Stimulated activated CD8-positive, alpha-beta memory T cell treated with anti-CD3 and anti-CD28 coated beads, Interleukin-12 subunit alpha, Interleukin-12 subunit beta, amount 100 ng/mL, for 4 hours (primary cell): ENCODE measurements around the gene LETM1.

Source experiments
- DNase-seq: peaks from one replicate; pipeline ENCODE4 v3.0.0-alpha.2; 2020; ENCODE audit warnings: low read depth

LETM1 gene

DNA sequence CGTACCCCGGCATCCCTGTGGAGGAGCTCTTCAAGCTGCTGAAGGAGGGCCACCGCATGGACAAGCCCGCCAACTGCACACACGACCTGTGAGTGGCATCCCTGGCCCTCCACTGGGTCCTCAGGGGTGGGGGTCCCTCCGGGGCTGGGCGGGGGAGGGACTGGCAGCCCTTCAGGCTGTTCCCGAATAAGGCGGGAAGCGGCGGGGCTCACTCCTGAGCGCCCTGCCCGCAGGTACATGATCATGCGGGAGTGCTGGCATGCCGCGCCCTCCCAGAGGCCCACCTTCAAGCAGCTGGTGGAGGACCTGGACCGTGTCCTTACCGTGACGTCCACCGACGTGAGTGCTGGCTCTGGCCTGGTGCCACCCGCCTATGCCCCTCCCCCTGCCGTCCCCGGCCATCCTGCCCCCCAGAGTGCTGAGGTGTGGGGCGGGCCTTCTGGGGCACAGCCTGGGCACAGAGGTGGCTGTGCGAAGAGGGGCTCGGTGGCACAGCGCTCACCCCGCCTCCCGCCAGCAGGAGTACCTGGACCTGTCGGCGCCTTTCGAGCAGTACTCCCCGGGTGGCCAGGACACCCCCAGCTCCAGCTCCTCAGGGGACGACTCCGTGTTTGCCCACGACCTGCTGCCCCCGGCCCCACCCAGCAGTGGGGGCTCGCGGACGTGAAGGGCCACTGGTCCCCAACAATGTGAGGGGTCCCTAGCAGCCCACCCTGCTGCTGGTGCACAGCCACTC is 49.2 kb downstream of the LETM1 start:
- DNase-seq, result no peak

DNA sequence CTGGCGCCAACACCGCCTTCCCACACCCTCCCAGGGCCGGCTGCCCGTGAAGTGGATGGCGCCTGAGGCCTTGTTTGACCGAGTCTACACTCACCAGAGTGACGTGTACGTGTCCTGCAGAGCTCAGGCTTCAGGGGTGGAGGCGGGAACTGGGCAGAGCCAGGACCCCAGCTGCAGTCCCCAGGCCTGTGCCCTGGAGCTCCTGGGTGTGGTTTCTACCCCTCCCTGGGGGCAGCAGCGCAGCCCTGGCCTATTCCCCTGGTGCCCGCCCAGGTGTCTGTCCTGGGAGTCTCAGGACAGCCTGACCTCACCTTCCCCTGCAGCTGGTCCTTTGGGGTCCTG is 49.8 kb downstream of the LETM1 start:
- DNase-seq, result no peak

DNA sequence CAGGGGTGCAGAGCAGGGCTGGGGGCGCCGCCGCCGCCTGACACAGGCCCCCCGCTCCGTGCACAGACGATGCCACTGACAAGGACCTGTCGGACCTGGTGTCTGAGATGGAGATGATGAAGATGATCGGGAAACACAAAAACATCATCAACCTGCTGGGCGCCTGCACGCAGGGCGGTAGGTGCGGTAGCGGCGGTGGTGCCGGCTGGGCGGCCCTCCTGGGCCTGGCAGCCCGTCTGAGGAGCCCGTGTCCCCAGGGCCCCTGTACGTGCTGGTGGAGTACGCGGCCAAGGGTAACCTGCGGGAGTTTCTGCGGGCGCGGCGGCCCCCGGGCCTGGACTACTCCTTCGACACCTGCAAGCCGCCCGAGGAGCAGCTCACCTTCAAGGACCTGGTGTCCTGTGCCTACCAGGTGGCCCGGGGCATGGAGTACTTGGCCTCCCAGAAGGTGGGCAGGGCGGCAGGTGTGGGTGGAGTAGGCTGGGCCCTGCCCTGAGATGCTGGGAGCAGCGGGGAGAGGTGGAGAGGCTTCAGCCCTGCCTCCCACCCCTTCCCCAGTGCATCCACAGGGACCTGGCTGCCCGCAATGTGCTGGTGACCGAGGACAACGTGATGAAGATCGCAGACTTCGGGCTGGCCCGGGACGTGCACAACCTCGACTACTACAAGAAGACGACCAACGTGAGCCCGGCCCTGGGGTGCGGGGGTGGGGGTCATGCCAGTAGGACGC is 50.3 kb downstream of the LETM1 start:
- no peak for DNase-seq

DNA sequence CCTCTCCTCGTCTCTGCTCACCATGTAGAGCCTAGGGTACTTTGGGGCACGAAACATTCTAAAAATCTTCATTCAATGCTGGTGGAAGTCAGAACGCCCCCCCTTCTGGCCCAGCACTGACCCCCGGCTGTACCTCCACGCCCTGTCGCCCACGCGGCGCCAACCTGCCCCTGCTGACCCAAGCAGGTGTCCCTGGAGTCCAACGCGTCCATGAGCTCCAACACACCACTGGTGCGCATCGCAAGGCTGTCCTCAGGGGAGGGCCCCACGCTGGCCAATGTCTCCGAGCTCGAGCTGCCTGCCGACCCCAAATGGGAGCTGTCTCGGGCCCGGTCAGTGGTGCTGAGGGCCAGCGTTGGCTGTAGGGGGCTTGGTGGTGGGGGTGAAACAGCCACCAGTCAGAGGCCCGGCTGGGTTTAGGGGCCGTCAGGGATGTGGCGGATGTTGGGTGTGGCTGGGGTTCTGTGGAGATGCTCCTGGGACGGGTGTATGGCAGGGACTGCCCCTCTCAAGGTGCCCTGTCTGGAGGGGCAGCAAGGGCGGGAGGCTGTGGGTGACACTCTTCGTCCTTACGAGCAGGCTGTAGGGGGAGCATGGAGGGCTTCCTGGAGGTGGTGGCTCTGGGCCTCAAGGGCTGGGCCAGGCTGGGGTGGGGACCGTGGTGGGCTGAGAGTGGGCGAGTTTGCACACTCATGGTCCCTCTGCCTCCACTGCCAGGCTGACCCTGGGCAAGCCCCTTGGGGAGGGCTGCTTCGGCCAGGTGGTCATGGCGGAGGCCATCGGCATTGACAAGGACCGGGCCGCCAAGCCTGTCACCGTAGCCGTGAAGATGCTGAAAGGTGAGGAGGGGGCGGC is 51.1 kb downstream of the LETM1 start:
- no peak for DNase-seq

DNA sequence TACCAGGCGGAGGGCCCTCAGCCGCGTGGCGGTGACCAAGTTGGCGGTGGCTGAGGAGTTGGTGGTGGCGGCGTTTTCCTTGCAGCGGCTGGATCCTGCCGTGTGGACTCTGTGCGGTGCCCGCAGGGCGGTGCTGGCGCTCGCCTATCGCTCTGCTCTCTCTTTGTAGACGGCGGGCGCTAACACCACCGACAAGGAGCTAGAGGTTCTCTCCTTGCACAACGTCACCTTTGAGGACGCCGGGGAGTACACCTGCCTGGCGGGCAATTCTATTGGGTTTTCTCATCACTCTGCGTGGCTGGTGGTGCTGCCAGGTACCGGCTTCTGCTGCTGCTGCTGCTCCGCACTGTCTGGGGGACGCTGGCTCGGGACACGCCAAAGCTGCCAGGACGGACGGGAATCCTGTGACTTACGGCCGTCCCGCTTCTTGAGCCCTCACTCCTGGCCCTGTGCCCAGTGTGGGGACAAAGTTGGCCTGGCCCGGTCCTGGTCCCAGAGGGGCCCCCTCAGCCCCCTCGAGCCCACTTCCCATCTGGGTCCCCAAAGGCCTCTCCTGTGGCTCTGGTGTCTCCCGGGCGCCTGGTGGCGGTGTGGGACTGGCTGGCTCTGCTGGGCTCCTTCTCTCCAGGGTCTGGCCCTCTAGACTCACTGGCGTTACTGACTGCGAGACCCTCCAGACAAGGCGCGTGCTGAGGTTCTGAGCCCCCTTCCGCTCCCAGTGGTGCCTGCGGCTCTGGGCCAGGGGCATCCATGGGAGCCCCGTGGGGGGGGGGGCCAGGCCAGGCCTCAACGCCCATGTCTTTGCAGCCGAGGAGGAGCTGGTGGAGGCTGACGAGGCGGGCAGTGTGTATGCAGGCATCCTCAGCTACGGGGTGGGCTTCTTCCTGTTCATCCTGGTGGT is 52.2 kb downstream of the LETM1 start:
- no peak for DNase-seq

DNA sequence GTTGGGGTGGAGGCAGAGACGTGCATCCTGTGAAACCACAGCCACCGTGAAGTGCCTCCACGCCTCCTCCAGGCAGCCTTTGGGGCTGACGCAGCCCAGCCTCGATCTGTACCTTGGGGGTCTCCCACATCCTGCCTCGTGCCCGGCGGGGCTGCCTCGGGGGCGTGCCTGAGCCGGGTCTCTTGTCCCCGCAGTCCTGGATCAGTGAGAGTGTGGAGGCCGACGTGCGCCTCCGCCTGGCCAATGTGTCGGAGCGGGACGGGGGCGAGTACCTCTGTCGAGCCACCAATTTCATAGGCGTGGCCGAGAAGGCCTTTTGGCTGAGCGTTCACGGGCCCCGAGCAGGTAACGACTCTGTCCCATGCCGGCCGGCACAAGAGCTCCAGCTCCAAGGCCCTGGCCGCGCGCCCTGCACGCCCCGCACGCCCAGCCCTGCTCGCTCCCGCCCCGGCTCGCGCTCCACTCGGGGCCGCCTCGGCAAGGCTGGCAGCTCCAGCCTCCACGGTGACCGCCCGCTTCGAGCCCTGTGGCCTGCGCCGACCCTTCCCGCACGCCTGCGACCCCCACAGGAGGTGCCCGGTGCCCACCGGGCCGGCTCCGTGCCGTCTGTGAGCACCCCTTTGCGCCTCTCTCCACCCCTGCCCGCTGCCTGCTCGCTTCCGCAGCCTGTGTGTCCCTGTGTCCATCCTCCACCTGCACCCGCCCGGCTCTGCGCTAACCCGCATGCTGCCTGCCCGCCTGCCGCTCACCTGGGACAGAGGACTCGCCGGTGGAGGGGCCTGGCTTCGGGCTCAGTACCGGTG is 53.0 kb downstream of the LETM1 start:
- DNase-seq, result no peak

DNA sequence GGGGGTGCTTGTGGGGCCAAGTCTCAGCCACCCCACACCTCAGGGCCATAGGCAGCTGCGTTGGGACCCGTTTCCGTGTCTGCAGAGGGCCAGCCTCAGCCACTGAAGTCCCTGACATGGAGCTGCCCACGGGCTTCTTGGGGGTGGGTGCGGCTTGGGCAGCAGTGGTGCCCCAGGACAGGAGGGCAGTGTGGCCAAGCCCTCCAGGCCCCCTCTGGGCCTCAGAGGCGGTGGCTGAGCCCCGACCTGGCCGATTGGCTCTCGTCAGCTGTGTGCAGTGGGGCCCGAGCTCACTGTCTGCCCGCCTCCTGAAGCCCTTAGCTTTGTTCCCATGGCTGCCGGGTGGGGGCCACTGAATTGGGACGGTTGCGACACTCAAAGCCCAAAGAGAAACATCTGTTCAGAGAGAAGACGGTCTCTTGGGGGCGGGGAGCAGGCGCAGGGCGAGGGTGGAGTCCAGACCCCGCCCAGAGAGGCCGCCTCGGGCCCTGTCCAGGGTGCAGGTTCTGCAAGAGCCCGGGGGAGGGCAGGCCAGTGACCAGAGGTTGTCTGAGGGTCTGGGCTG is 53.7 kb downstream of the LETM1 start:
- no peak for DNase-seq

DNA sequence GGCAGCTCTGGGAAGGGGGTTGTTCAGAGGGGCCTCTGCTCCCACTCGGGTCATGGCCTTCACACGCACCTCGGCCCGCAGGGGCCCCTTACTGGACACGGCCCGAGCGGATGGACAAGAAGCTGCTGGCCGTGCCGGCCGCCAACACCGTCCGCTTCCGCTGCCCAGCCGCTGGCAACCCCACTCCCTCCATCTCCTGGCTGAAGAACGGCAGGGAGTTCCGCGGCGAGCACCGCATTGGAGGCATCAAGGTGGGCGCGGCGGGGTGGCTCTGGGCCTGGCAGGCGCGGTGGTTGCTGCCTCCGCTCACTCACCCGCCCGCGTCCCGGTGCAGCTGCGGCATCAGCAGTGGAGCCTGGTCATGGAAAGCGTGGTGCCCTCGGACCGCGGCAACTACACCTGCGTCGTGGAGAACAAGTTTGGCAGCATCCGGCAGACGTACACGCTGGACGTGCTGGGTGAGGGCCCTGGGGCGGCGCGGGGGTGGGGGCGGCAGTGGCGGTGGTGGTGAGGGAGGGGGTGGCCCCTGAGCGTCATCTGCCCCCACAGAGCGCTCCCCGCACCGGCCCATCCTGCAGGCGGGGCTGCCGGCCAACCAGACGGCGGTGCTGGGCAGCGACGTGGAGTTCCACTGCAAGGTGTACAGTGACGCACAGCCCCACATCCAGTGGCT is 54.5 kb downstream of the LETM1 start:
- no peak for DNase-seq

DNA sequence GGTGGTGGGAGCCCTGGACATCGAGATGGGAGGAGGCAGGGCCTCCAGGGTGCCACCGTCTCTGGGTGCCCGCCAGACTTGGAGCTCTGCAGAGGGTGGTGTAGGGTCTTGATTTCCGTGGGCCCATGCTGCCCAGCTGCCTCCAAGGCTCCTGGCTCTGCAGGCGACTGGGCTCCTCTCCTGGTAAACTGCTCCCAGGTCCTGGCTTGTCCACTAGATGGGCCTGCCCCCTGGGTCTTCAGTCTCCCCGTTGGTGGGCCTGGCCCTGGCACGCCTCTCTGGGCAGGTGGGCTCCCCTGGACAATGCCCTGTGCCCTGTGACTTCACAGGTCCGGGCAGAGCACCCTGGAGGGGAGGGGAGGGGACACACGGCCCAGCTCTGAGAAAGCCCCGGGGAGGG is 55.2 kb downstream of the LETM1 start:
- no peak for DNase-seq

DNA sequence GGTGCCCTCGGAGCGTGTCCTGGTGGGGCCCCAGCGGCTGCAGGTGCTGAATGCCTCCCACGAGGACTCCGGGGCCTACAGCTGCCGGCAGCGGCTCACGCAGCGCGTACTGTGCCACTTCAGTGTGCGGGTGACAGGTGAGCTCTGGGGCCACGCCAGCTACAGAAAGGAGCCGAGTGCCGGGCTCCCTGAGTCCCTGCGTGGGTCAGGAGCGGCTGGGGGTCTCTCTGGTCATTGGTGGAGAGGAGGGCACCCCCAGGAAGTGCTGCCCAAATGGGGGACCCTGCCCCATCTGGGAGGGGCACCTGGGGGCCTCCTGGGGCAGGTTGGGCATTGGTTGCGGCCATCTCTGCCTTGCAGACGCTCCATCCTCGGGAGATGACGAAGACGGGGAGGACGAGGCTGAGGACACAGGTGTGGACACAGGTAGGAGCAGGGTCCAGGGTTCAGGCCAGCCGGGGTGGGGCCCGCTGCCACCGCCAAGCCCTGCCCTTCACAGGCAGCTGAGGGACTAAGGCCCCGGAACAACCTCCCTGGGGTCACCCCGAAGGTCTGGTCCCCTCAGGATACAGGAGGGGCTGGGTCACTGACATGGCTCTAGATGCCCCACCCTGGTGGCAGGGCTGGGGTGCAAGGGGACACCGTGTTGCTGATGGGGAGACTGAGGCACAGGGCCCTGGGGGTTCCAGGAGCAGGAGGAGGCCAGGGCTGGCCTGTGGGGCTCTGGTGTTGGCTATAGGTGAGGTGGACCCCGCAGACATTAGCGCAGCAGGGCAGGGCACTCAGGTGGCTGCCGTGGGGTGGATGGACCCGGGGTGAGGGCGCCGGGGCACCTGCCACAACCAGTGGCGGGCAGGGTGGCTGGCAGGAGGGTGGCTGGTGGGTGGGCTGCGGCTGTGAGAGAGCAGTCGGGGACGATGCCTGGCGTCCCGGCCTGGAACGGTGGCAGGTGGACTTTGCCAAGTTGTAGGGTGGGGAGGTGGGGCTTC is 56.3 kb downstream of the LETM1 start:
- DNase-seq, result no peak

DNA sequence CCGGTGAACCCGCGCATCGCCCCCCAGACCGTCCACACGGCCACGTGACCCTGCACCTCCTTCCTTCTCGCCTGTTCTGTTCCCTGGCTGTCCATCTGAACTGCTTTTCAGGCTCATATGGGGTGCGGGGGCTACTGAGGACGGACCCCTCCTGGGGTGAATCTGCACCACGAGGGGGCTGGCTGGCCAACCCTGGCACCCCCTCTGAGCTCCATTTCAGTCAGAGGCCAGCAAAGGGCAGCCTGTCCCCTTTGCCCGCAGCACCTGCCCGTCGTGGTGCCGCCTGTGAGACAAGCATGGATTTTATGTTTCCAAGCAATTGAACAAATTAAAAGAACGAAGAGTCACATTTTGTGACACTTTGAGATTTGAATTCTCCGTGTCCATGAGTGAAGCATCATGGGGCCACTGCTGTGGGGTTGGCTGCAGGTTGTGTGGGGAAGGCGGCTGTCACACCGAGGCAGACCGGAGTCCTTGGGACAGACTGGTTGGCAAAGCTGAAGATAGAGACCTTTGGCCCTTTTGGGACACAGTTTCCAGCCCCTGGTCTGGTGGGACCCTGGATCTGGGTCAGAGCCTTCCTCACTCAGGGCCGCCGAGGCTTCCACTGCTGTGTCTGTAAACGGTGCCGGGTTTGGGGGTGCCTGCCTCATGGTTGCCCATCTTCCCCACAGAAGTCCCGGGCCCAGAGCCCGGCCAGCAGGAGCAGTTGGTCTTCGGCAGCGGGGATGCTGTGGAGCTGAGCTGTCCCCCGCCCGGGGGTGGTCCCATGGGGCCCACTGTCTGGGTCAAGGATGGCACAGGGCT is 57.2 kb downstream of the LETM1 start:
- DNase-seq, result no peak

DNA sequence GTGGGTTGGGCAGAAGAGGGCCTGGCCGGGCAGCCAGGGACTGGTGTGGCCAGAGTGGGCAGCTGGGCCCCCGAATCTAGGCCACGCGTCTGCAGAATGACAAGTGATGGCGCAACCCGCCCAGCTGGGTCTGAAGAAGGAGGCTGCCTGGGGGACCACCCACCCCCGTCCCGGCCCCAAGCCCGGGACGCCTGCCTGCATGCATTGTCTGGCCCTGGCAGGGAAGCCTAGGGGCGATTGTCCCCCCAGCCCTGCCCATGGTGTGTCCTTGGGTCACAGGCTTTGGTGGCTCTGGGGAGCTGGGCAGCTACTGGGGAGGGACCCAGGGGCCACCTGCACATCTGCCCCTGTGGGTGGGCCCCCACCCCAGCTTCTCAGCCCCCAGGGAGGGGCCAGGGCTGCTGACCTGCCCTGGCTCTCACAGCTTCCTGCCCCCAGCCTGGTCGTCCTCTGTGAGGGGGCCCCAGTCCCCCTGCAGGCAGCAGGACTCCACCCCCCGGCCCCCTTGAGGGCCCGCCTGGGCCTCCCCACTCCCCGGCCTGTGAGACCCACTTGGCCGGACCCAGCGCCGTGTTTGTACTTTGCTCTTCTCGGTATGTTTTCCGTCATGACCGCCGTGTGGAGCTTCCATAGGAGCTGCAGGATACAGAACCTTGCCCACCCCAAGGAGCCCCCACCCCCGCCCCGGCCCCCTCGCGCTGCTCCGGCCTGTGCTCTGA is 57.9 kb downstream of the LETM1 start:
- DNase-seq, result no peak

DNA sequence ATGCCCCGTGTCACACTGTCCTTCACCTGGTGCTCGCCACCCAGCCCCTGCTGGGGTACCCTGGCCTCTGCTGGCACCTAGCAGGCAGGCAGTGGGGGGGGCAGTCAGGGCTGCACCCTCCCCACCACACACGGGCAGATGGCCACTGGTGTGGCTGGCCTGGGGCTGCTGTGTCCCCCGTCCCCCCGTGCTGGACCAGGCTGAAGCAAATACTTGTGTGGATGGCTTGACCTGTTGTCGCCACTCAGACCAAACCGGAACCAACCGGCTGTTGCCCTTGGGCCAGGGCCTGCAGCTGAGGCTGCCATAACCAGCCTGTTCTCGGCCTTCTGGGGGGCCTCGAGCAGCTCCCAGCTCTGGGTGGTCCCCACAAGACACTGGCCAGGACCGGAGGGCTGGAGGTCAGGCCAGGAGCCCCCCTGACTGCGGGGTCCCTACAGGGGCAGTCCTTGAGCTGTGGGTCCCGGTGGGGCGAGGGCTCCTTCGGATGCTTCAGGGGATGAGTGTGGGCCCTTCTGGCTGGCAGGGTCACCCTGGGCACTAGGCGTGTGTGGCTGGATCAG is 58.6 kb downstream of the LETM1 start:
- DNase-seq, result no peak

DNA sequence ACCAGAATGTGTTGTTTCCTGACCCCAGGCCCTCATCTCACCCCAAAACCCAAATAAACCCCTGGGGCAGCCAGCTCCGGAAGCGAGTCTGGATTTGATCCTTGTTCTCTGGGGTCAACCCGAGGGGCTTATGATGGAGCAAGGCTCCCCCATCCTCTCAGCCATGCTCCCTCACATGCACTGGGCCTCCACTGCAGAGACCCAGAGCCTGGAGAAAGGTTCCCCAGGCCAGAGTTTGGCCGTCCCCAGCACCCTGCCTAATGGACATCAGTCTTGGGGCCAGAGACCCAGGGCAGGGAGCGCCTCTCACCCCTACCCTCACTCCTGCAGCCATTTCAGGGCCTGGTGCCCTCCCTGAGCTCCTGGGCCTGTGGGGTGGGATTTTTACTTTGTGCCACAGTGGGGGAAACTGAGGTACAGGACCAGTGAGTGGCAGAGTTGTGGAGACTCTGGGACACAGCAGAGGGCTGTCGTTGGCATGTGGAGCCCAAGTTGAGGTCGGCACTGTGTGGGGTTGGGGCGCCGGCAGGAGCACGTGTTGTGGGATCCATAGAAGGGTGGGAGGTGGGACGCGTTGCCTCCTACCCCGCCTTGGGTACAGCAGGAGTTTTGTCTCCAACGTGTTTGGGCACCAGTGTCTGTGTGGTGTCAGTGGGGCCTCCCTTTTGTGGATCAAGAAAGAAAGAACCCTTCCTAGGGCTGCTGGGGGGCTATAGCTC is 59.3 kb downstream of the LETM1 start:
- no peak for DNase-seq

DNA sequence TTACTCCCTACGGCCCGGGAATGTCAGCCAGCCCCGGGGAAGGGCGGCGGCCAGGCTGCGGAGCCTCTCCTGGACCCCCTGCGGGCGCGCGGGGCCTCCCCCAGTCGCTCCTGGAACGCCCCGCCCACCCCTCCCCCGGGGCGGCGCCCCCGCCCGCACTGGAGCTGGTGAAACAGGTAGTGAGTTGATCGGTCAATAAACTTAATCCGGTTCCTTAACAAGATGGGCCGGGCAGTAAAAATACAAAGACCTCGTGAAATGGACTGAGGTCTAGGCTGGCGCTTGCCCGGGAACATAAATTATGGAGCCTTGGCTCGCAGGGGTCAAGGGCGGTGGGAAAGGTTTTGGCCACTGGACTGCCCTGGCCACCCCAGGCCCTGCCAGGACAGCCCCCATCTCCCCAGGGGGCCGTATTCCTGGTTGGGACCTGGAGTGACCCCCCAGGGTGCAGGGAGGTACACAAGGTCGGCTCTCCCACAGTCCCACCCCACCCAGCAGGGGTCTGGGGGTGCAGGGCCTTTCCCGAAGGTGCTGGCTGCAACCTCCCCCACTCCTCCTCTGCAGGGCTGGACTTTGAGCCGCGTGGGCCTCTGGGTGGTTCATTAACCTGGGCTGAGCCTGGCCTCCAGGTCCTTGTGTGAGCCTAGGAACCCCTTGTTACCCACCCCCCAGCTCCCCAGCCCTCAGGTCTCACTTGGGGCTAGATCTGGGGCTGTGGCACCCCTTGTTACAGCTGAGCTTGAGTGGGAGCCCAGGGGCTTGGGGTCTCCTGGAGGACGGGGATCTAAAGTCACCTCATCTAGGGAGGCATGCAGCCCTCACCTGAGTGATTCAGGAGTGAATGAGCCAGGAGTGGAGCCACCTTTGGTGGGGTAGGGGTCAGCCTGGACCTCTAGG is 60.4 kb downstream of the LETM1 start:
- no peak for DNase-seq
